Pancreas (tissue), 10 donors: ENCODE results near the gene AK8. TPM values are rescaled to one million over a fixed set of nuclear protein-coding genes. Genes with fewer than 3 reads are reported as not detected.

Experiments
- ATAC-seq, 4 donors: fragments of 200-7000 bp; cut with Tn5 transposase; one replicate each; pipeline versions ENCODE4 v1.8.0 to v1.9.1; 2020; ENCODE audit warnings: mild to moderate bottlenecking in 4 of 4, moderate library complexity in 4 of 4
- DNase-seq, 6 donors: peaks; one replicate each; pipeline ENCODE4 v3.0.0-alpha.2; 2020
- FAIRE-seq: peaks from 2 replicates; lab custom pipeline; 2012; peaks lifted over from hg19 to GRCh38; lab: Jason Lieb, UNC
- H3K27ac ChIP-seq, 4 donors: fragments of 200-600 bp; sonication (generic); 1 replicate in 3 of 4; 2 replicates in 1 of 4; pipeline versions ENCODE4 v1.5.0 to v1.8.0; 2020
- H3K27me3 ChIP-seq, 4 donors: fragments of 200-600 bp; one replicate each; pipeline ENCODE4 v1.8.0; 2021
- H3K36me3 ChIP-seq, 3 donors: fragments of 200-600 bp; sonication (generic) in 1 of 3; one replicate each; pipeline versions ENCODE4 v1.5.0 to v1.8.0; 2020 to 2021
- H3K4me1 ChIP-seq, 3 donors: fragments of 200-600 bp; one replicate each; pipeline ENCODE4 v1.8.0; 2021
- H3K4me3 ChIP-seq, 4 donors: fragments of 200-600 bp; sonication (generic) in 2 of 4; one replicate each; pipeline versions ENCODE4 v1.5.0 to v1.8.0; 2020 to 2021
- H3K9me3 ChIP-seq, 4 donors: fragments of 200-600 bp; one replicate each; pipeline ENCODE4 v1.8.0; 2021
- CTCF ChIP-seq, 4 donors: fragments of 200-600 bp; sonication (generic) in 3 of 4; IDR thresholded peaks; one replicate each; pipeline versions ENCODE4 v1.5.0 to v1.8.0; 2021; ENCODE audit warnings: antibody characterized with exemption in 4 of 4
- WGBS, 2 donors: extraction: QIAGEN DNeasy Blood & Tissue Kit; methylation state at CpG; one replicate each; pipeline ENCODE4 v1.1.7; 2013; 5-methylcytosine and 5-hydroxymethylcytosine counted together
- intact Hi-C, 3 donors: fragments of 100-400 bp; cut with DNase I; formaldehyde crosslinking; loops; one replicate each; pipeline versions ENCODE4 v1.11.1 to v1.14.2; 2022
- polyA plus RNA-seq, 2 donors: library from polyadenylated mRNA; stranded (reverse); fragments of 200-250 nt; gene quantifications; one replicate each; pipeline ENCODE4 v1.2.3, GENCODE V29; 2013
- total RNA-seq, 6 donors: library from RNA; stranded (reverse); fragmentation: NEBNext Ultra II Directional in 4 of 6; extraction: Animal tissue kit (Norgen Biotek cat#: 25700) in 4 of 6; gene quantifications; one replicate each; pipeline versions ENCODE4 v1.2.1 to v1.2.4, GENCODE V29; 2021 to 2023
- donor health status: healthy with polysubstance abuse.
- donor health status: DM: no; HTN: no; CAD: no; lungs with moderate emphysema.
- donor health status: DM: no; HTN: no; CAD: no.
- donor health status: control.
- donor health status: control.
- donor health status: Bipolar disorder and iron deficiency.
- donor health status: DM: yes; HTN: yes; CAD: no.
- donor health status: DM: no; HTN: no; CAD: no.
- donor health status: DM: no; HTN: no; CAD: no.
- donor health status: DM: yes; HTN: yes; CAD: no.

The AK8 gene
- total and polyA plus RNA-seq, 8 donors: 0.19 to 1.0 (median 0.67) TPM

GRCh38 chr9:132677976-132678375, 200.1 kb downstream of the AK8 start:
- no peak for TF ChIP-seq CTCF (IDR thresholded peaks at IDR 0.05)
- no peaks in the 10 kb centered on the region for H3K27me3 ChIP-seq
- intact Hi-C loops: loop anchor here in 1 of 3 donors (10.0 kb wide), 1 partner anchor 117 kb away; no protein-coding TSS in a partner anchor
- no peaks in the 10 kb centered on the region for H3K9me3 ChIP-seq
- FAIRE-seq: no peak
- ATAC-seq: no peak
- peaks cover 0 to 6% (median 0%) of the 10 kb centered on the region in 3 donors for H3K4me1 ChIP-seq
- peaks cover 0 to 17% (median 9%) of the 10 kb centered on the region in 3 donors for H3K36me3 ChIP-seq
- DNase-seq: no peak
- H3K27ac ChIP-seq: no peak overlapping the region
- no peak overlapping the region for H3K4me3 ChIP-seq
- 96 to 97% methylated on average over 8 of the region's 8 CpGs for WGBS, 2 donors

Other genes starting within 250 kb of the AK8 start
- 1 to 10 TPM; 4.9 to 8.2 (median 7.6) TPM for gene DDX31, start 208.3 kb downstream of the AK8 start, total RNA-seq
- 10 to 100 TPM in 1 of 2 donors, 1 to 10 TPM in 1; 7.7 to 17.0 TPM for gene DDX31, start 208.3 kb downstream of the AK8 start, polyA plus RNA-seq
- gene GTF3C4, start 207.8 kb downstream of the AK8 start, total RNA-seq: 1 to 10 TPM; 4.0 to 8.0 (median 6.1) TPM
- 1 to 10 TPM; 1.6 to 3.5 TPM for gene GTF3C4, start 207.8 kb downstream of the AK8 start, polyA plus RNA-seq
- gene SPACA9, start 614 bp upstream of the AK8 start, total RNA-seq: 1 to 10 TPM; 1.0 to 3.3 (median 1.9) TPM
- gene SPACA9, start 614 bp upstream of the AK8 start, polyA plus RNA-seq: 1 to 10 TPM; 3.2 to 3.6 TPM
- gene TSC1, start 66.3 kb upstream of the AK8 start, total RNA-seq: 10 to 100 TPM; 17.1 to 34.5 (median 21.5) TPM
- gene TSC1, start 66.3 kb upstream of the AK8 start, polyA plus RNA-seq: 10 to 100 TPM; 17.9 to 19.7 TPM
- gene GFI1B, start 100.4 kb upstream of the AK8 start, total RNA-seq: under 1 TPM in 2 of 6 donors, not detected in 4; 0.09 to 0.31 TPM
- gene GFI1B, start 100.4 kb upstream of the AK8 start, polyA plus RNA-seq: under 1 TPM in 1 of 2 donors, not detected in 1; 0.14 TPM
- gene GTF3C5, start 152.7 kb upstream of the AK8 start, total RNA-seq: 10 to 100 TPM; 17.4 to 33.0 (median 23.2) TPM
- 10 to 100 TPM; 67.2 to 68.5 TPM for gene GTF3C5, start 152.7 kb upstream of the AK8 start, polyA plus RNA-seq
- over 10,000 TPM; 11,290 to 24,413 (median 19,239) TPM for gene CEL, start 183.7 kb upstream of the AK8 start, total RNA-seq
- gene CEL, start 183.7 kb upstream of the AK8 start, polyA plus RNA-seq: 1,000 to 10,000 TPM; 2,560 to 4,565 TPM
- gene RALGDS, start 243.0 kb upstream of the AK8 start, total RNA-seq: 10 to 100 TPM; 16.1 to 31.9 (median 20.3) TPM
- gene RALGDS, start 243.0 kb upstream of the AK8 start, polyA plus RNA-seq: 10 to 100 TPM; 56.0 to 69.7 TPM